ENCODE results near the gene GFPT2.

GFPT2 gene

GRCh38 chr5:180350711-180351465 is 2.2 kb downstream of the GFPT2 start:
- no peak for DNase-seq (ENCODE audit: low spot score)

GRCh38 chr5:180350296-180350695 is 2.8 kb downstream of the GFPT2 start:
- DNase-seq (ENCODE audit: low spot score) = no peak

GRCh38 chr5:180349391-180349790 is 3.7 kb downstream of the GFPT2 start:
- no peak for DNase-seq (ENCODE audit: low spot score)

GRCh38 chr5:180348336-180348735 is 4.8 kb downstream of the GFPT2 start:
- no peak for DNase-seq (ENCODE audit: low spot score)

- DNase-seq (ENCODE audit: low spot score) = no peak
Measured at GRCh38 chr5:180347702-180348101, 5.4 kb downstream of the GFPT2 start.

- DNase-seq (ENCODE audit: low spot score) = no peak
Measured at GRCh38 chr5:180346358-180346757, 6.8 kb downstream of the GFPT2 start.

GRCh38 chr5:180345781-180346180 is 7.4 kb downstream of the GFPT2 start:
- DNase-seq (ENCODE audit: low spot score) = no peak

- DNase-seq (ENCODE audit: low spot score) = no peak
Measured at GRCh38 chr5:180345186-180345585, 8.0 kb downstream of the GFPT2 start.

- no peak for DNase-seq (ENCODE audit: low spot score)
Measured at GRCh38 chr5:180344696-180344999, 8.5 kb downstream of the GFPT2 start.

GRCh38 chr5:180343831-180344695 is 9.1 kb downstream of the GFPT2 start:
- no peak for DNase-seq (ENCODE audit: low spot score)

- no peak for DNase-seq (ENCODE audit: low spot score)
Measured at GRCh38 chr5:180343110-180343830, 9.9 kb downstream of the GFPT2 start.

- no peak for DNase-seq (ENCODE audit: low spot score)
Measured at GRCh38 chr5:180341595-180341994, 11.5 kb downstream of the GFPT2 start.

GRCh38 chr5:180340856-180341255 is 12.3 kb downstream of the GFPT2 start:
- no peak for DNase-seq (ENCODE audit: low spot score)

GRCh38 chr5:180339583-180340183 is 13.5 kb downstream of the GFPT2 start:
- DNase-seq (ENCODE audit: low spot score) = no peak

GRCh38 chr5:180338001-180338707 is 15.0 kb downstream of the GFPT2 start:
- no peak for DNase-seq (ENCODE audit: low spot score)

GRCh38 chr5:180336234-180337020 is 16.7 kb downstream of the GFPT2 start:
- DNase-seq (ENCODE audit: low spot score) = no peak

- no peak for DNase-seq (ENCODE audit: low spot score)
Measured at GRCh38 chr5:180335614-180336233, 17.4 kb downstream of the GFPT2 start.

- DNase-seq (ENCODE audit: low spot score) = no peak
Measured at GRCh38 chr5:180334751-180335613, 18.2 kb downstream of the GFPT2 start.

- no peak for DNase-seq (ENCODE audit: low spot score)
Measured at GRCh38 chr5:180334176-180334575, 19.0 kb downstream of the GFPT2 start.

- no peak for DNase-seq (ENCODE audit: low spot score)
Measured at GRCh38 chr5:180333661-180334060, 19.5 kb downstream of the GFPT2 start.
